Heart right ventricle (tissue), 16 donors: ENCODE measurements around the gene IRS2. TPM values are rescaled to one million over a fixed set of nuclear protein-coding genes. Genes with fewer than 3 reads are reported as not detected.
A peak's percentile ranks its signal among the peaks of the same experiment; 100 is the strongest.

ENCODE experiments used
- ATAC-seq, 8 donors: fragments of 200-7000 bp; cut with Tn5 transposase; one replicate each; pipeline ENCODE4 v1.9.1; 2020; ENCODE audit warnings: mild to moderate bottlenecking in 8 of 8, moderate library complexity in 8 of 8, moderate number of reproducible peaks in 1 of 8
- DNase-seq, 2 donors: peaks; one replicate each; pipeline ENCODE4 v3.0.0-alpha.2; 2020
- H3K27ac ChIP-seq, 10 donors: fragments of 200-600 bp; sonication (generic) in 2 of 10; one replicate each; pipeline versions ENCODE4 v1.5.0 to v1.8.0; 2020 to 2022; ENCODE audit warnings: mild to moderate bottlenecking in 3 of 10
- H3K27me3 ChIP-seq, 7 donors: fragments of 200-600 bp; one replicate each; pipeline ENCODE4 v1.8.0; 2021 to 2022; ENCODE audit warnings: mild to moderate bottlenecking in 2 of 7
- H3K36me3 ChIP-seq, 9 donors: fragments of 200-600 bp; sonication (generic) in 1 of 9; one replicate each; pipeline versions ENCODE4 v1.5.0 to v1.8.0; 2020 to 2022; ENCODE audit warnings: mild to moderate bottlenecking in 2 of 9
- H3K4me1 ChIP-seq, 9 donors: fragments of 200-600 bp; sonication (generic) in 1 of 9; one replicate each; pipeline versions ENCODE4 v1.5.0 to v1.8.0; 2020 to 2022; ENCODE audit warnings: mild to moderate bottlenecking in 4 of 9
- H3K4me3 ChIP-seq, 10 donors: fragments of 200-600 bp; sonication (generic) in 2 of 10; one replicate each; pipeline versions ENCODE4 v1.5.0 to v1.8.0; 2020 to 2022; ENCODE audit warnings: mild to moderate bottlenecking in 7 of 10, moderate library complexity in 2 of 10
- H3K9me3 ChIP-seq, 11 donors: fragments of 200-600 bp in 10 of 11; sonication (generic) in 2 of 11; one replicate each; pipeline versions ENCODE4 v1.5.0 to v1.8.0; 2013 to 2022; ENCODE audit warnings: mild to moderate bottlenecking in 2 of 11, control low read depth in 1 of 11, moderate library complexity in 1 of 11
- WGBS, 2 donors: extraction: QIAGEN DNeasy Blood & Tissue Kit; methylation state at CpG; one replicate each; pipeline ENCODE4 v1.1.7; 2013; ENCODE audit warnings: inconsistent platforms in 1 of 2; 5-methylcytosine and 5-hydroxymethylcytosine counted together
- intact Hi-C, 10 donors: fragments of 100-400 bp; cut with DNase I; formaldehyde crosslinking; loops; one replicate each; pipeline versions ENCODE4 v1.11.1 to v1.14.2; 2022
- polyA plus RNA-seq, 2 donors: library from polyadenylated mRNA; stranded (reverse); fragments of 200-250 nt; gene quantifications; one replicate each; pipeline ENCODE4 v1.2.3, GENCODE V29; 2013
- total RNA-seq, 10 donors: library from RNA; stranded (reverse); fragmentation: NEBNext Ultra II Directional in 3 of 10; extraction: Animal tissue kit (Norgen Biotek cat#: 25700) in 3 of 10; gene quantifications; one replicate each; pipeline versions ENCODE4 v1.2.1 to v1.2.4, GENCODE V29; 2021 to 2023
- TF ChIP-seq, protein P1 (sequence below), 9 donors: fragments of 200-600 bp; sonication (generic) in 2 of 9; IDR thresholded peaks; one replicate each; pipeline versions ENCODE4 v1.5.0 to v1.8.0; 2021 to 2022; ENCODE audit warnings: antibody characterized with exemption in 9 of 9, mild to moderate bottlenecking in 5 of 9, moderate library complexity in 1 of 9
- donor health status: Arrhythmogenic right ventricular cardiomyopathy.
- donor health status: ischemic (EF 13 %, LVEDD 7.1; RV severe dilation, severe dysfunction).
- donor health status: healthy with polysubstance abuse.
- donor health status: DM: no; HTN: yes; CAD: no.
- donor health status: DM: no; HTN: no; CAD: no.
- donor health status: ischemic (EF 25% LVEDD 6.9; RV normal size, moderate dysfunction).
- donor health status: ischemic (EF 25% LVEDD 5.7; RV mildly dilated, moderate dysfunction).
- donor health status: healthy.
- donor health status: DM: yes; HTN: yes; CAD: no.
- donor health status: Ischemic cardiomyopathy.
- donor health status: ischemic (EF 35%, LVEDD 5.7; RV mildly dilated, moderate dysfunction).
- donor health status: nonischemic (EF 11% LVEDD 7.7; RV severe dilation, severe dysfunction).
- donor health status: DM: yes; HTN: yes; CAD: no.
- donor health status: PGD.
- donor health status: ischemic (EF 29% LVEDD 5.4; RV normal size, mild dysfunction).
- donor health status: nonischemic (EF 23%, LVEDD 6.1; RV moderate dilation, normal function).

The IRS2 gene
- total and polyA plus RNA-seq, 12 donors, result 4.2 to 49.3 (median 13.7) TPM

DNA sequence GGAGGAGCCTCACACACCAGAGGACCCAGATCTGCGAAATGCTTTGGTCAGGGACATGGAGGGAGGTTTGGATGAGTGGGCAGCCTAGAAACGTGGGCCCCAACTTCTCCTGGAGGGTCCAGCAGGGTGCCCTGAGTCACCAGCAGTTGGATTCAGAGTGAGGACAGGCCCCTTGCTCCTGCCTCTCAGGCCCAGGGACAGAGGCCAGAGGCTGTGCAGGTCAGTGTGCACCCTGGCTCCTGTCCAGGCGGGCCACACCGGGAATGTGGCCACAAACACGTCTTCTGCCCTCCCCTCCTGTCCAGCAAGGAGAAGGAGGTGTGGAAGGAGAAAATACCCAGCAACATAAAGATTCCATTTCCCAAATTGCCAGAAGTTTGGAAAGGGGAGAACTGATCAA, 19.4 kb downstream of the IRS2 start:
- Histone ChIP-seq H3K27me3 (no peaks in the 10 kb centered on the region), H3K4me1 (peaks cover 6 to 57% (median 25%) of the 10 kb centered on the region in 9 donors), H3K9me3 (no peaks in the 10 kb centered on the region), H3K4me3 (no peak overlapping the region), H3K27ac (no peak overlapping the region), H3K36me3 (peaks cover 0 to 15% (median 0%) of the 10 kb centered on the region in 9 donors)
- TF ChIP-seq, protein P1, sequence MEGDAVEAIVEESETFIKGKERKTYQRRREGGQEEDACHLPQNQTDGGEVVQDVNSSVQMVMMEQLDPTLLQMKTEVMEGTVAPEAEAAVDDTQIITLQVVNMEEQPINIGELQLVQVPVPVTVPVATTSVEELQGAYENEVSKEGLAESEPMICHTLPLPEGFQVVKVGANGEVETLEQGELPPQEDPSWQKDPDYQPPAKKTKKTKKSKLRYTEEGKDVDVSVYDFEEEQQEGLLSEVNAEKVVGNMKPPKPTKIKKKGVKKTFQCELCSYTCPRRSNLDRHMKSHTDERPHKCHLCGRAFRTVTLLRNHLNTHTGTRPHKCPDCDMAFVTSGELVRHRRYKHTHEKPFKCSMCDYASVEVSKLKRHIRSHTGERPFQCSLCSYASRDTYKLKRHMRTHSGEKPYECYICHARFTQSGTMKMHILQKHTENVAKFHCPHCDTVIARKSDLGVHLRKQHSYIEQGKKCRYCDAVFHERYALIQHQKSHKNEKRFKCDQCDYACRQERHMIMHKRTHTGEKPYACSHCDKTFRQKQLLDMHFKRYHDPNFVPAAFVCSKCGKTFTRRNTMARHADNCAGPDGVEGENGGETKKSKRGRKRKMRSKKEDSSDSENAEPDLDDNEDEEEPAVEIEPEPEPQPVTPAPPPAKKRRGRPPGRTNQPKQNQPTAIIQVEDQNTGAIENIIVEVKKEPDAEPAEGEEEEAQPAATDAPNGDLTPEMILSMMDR (IDR thresholded peaks at IDR 0.05), result no peak
- peak in 1 of 8 donors; percentile 55 for ATAC-seq
- 52 to 54% methylated on average over 5 of the region's 5 CpGs for WGBS, 2 donors
- intact Hi-C loops, result no loop called here
- no peak for DNase-seq

DNA sequence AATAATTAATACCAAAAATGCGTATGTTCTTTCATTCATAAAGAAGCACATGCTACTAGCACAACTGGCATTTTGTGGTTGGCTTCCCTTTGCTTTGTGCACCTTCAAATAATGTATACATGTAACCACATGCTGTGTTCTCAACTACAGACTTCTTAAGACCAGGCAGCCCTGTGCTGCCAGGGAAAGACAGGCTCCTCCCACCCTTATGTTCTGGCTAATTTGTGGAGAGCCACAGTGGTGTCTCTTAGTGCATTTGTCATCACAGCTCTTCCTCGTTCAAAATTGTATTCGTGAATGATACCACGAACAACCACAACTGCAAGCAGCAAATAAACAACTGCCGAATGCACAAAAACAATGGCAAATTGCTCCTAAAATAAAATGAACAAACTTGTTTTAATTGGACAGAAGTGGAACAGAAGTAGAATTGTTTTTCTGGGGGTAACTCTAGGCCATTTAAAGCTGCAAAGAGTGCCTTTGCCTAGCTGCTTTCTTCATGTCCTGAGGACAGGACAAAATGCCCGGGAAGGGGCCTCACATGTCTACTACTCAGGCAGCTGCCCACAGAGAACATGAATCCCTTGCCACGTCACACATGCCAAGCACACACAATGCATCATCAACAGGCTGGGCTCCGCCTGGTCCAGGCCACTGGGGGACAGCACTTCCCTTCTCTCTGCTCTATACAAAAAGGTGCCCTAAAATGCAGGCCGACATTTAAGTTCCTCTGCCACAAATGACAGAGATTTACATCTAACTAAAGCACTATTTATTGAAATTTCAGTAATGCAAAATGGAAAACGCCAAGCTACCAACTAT, 21.7 kb downstream of the IRS2 start:
- peak in 7 of 8 donors; percentile 47 to 79 (median 62) for ATAC-seq
- intact Hi-C loops, result no loop called here
- no peaks in the 10 kb centered on the region for H3K27me3 ChIP-seq
- H3K36me3 ChIP-seq, result no peaks in the 10 kb centered on the region
- DNase-seq, result no peak
- TF ChIP-seq, protein P1 (IDR thresholded peaks at IDR 0.05), result peak in 5 of 9 donors; percentile 10 to 35 (median 28)
- WGBS, 2 donors, result 70 to 75% methylated on average over 10 of the region's 10 CpGs
- no peak overlapping the region for H3K4me3 ChIP-seq
- peaks cover 6 to 50% (median 23%) of the 10 kb centered on the region in 9 donors for H3K4me1 ChIP-seq
- H3K9me3 ChIP-seq, result no peaks in the 10 kb centered on the region
- no peak overlapping the region for H3K27ac ChIP-seq

DNA sequence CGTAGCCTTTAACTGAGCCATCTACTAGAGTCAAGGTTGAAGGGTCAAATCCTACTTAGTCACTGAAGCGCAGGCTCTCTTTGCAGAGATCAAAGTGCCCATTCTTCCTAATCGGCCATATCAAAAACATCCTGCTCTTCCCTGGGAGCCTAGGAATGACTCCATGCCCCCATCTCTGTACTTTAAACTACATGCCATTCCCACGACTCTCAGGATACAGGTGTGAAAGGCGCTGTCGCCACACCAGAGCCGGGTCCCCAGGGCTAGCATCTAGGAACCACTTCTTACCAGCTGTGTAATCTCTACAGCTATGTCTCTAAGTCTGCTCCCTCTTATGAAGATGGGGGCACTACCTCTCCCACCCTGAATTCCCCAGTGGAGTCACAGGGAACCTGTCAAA, 22.3 kb downstream of the IRS2 start:
- Histone ChIP-seq H3K27me3 (no peaks in the 10 kb centered on the region), H3K9me3 (no peaks in the 10 kb centered on the region), H3K36me3 (no peaks in the 10 kb centered on the region), H3K4me3 (no peak overlapping the region), H3K4me1 (peaks cover 6 to 45% (median 23%) of the 10 kb centered on the region in 9 donors), H3K27ac (no peak overlapping the region)
- intact Hi-C loops, result no loop called here
- ATAC-seq, result peak in 2 of 8 donors; percentile 11 to 54
- TF ChIP-seq, protein P1 (IDR thresholded peaks at IDR 0.05), result no peak
- WGBS, 2 donors, result 75 to 82% methylated on average over 7 of the region's 7 CpGs
- no peak for DNase-seq

DNA sequence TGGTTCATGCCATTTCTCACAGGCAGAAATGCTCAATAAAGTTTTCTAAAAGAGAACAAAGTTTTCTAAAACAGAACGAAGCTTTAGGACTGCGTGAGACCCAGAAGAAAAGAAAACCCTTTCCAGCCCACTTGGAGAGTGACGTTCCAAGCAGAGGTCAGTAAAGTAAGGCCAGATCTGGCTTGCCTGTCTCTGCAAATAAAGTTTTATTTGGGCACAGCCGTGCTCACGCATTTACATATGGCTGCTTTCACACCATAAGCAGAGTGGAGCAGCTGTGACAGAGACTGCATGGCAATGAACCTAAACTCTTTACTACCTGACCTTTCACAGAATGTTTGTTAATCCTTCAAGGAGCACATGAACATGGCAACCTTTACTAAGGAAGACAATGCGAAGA, 23.6 kb downstream of the IRS2 start:
- 90 to 94% methylated on average over 6 of the region's 6 CpGs for WGBS, 2 donors
- ATAC-seq (no peak), DNase-seq (no peak)
- Histone ChIP-seq H3K9me3 (no peaks in the 10 kb centered on the region), H3K27ac (no peak overlapping the region), H3K4me1 (peaks cover 6 to 39% (median 23%) of the 10 kb centered on the region in 9 donors), H3K27me3 (no peaks in the 10 kb centered on the region), H3K4me3 (no peak overlapping the region), H3K36me3 (no peaks in the 10 kb centered on the region)
- intact Hi-C loops, result no loop called here
- TF ChIP-seq, protein P1 (IDR thresholded peaks at IDR 0.05), result no peak
